HG03025 (cell line): ENCODE results near the gene OOSP2.
"Not testable (repeated sequence)": the region's sequence is repeated elsewhere in the genome, so short reads cannot be mapped to it uniquely, and the experiment has no call there.

Experiments
- ATAC-seq: cut with Tn5 transposase; IDR thresholded peaks from one replicate; pipeline ENCODE4 v1.9.1; 2021; ENCODE audit warnings: mild to moderate bottlenecking, moderate library complexity; ENCODE audit not compliant: unreplicated experiment, low FRiP score

OOSP2 gene, protein sequence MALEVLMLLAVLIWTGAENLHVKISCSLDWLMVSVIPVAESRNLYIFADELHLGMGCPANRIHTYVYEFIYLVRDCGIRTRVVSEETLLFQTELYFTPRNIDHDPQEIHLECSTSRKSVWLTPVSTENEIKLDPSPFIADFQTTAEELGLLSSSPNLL

DNA sequence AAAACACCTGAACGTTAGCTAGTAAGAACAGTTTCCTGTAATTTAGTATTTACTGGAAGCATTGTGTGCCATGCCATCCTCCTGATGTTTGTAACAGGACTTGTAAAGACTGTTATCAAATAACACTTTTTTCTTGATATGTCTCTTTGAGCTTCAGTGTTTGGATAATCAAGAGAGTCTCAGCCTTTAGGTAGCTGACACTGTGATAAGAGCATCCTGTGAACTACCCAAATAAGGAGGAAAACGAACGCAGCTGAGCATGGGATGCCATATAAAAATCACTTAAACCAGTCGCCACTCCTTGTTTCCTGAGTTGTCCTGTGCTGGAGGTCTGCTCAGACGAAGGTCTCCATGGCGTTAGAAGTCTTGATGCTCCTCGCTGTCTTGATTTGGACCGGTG, at the start of gene OOSP2:
Gene OOSP2 (plus strand): TSS at position 301 of the 400 bp plus-strand sequence. CDS start 51 bp downstream, at position 352.
- ATAC-seq, result no peak

DNA sequence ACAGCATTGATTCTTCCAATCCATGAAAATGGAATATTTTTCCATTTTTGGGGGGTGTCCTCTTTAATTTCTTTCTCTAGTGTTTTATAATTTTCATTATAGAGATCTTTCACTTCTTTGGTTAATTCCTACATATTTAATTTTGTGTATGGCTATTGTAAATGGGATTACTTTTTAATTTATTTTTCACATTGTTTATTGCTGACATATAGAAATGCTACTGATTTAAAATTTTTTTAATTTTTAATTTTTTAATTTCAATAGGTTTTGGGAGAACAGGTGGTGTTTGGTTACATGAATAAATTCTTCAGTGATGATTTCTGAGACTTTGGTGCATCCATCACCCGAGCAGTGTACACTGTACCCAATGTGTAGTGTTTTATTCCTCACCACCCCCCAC, 49.8 kb upstream of the OOSP2 start:
- no peak for ATAC-seq

DNA sequence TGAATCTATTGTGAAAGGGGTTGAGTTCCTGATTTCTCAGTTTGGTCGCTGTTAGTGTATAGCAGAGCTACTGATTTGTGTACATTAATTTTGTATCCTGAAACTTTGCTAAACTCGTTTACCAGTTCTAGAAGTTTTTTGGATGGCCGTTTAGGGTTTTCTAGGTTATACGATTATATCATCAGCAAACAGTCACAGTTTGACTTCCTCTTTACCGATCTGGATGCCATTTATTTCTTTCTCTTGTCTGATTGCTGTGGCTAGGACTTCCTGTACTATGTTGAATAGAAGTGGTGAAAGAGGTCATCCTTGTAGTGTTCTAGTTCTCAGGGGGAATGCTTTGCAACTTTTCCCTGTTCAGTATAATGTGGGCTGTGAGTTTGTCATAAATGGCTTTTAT, 47.8 kb upstream of the OOSP2 start:
- no peak for ATAC-seq

DNA sequence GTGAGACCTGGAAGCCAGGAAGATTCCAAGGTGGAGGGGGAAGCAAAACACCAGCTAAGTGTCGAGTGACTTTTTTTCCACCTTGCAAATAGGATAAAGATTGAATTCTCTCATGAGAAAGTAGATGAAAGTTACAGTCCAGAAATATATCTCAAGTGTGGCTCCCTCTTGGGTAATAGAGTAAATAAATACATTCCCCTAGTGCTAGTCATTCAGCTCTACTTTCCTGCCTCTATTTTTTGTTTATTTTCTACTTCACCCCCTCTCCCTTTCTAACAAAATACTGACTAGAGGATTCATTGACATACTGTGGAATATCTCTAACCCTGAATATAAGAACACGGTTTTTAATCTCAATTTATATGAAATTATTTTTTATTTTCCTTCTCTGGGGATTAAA, 42.4 kb upstream of the OOSP2 start:
- no peak for ATAC-seq

DNA sequence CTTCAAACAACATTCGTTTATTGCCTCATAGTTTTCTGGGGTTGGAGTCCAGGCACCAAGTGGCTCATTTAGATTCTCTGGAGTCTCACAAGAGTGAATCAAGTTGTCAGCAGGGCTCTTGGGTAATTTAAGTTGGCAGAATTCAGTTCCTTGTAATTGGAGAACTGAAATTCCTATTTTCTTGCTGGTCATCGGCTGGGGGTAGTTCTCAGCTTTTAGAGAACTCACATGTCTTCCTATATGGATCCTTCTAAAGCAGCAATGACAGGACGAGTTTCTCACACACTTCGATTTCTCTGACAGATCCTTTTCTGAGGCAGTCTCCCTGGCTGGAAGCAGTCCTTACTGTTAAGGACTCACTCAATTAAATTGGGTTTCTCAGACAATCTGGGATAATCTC, 40.5 kb upstream of the OOSP2 start:
- no peak for ATAC-seq

DNA sequence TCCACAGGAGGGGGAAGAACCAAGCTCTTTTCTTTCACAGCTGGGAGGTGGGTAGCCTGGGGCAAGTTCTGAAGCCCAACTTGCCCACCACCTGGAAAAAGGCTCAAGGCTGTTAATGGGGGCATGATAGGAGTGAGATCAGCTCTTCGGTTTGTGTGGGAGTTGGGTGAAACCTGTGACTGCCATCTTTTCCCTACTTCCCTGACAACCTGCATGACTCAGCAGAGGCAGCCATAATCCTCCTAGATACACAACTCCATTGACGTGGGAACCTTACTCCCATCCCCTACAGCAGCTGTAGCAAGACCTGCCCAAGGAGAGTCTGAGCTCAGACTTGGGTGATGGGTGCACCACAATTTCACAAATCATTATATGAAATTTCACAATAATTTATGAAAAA, 36.5 kb upstream of the OOSP2 start:
- ATAC-seq, result no peak

DNA sequence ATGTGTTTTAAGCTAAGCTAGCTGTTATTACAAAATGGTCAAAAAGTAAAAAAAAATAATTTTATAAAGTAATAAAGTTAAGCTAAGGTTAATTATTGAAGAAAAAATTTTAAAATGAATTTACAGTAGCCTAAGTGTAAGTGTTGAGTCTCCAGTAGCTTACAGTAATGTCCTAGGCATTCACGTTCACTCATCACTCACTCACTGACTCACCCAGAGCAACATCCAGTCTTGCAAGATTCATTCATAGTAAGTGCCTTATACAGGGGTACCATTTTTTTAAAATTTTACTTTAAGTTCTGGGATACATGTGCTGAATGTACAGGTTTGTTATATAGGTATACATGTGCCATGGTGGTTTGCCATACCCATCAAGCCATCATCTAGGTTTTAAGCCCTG, 34.8 kb upstream of the OOSP2 start:
- ATAC-seq, result no peak

DNA sequence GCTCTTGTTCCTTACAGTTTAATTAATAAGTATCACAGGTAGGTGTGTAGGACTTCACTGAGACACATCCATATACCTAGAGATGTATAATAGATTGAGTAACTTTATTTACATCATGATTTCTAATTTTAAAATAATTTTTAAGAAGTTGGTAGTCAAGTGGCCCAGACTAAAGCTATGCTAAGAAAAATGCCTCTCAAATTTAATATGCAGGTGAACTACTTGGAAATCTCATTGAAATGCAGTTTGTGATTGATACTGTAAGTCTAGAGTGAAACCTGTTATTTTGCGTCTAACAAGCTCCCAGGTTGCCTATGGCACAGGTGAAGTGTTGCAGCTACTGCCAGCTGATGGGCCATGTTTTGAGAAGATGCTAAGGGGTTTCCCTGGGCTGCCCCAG, 23.3 kb upstream of the OOSP2 start, which contains the start of gene OOSP4B:
Gene OOSP4B (plus strand): TSS at position 301 of the 400 bp plus-strand sequence.
- ATAC-seq, result no peak

DNA sequence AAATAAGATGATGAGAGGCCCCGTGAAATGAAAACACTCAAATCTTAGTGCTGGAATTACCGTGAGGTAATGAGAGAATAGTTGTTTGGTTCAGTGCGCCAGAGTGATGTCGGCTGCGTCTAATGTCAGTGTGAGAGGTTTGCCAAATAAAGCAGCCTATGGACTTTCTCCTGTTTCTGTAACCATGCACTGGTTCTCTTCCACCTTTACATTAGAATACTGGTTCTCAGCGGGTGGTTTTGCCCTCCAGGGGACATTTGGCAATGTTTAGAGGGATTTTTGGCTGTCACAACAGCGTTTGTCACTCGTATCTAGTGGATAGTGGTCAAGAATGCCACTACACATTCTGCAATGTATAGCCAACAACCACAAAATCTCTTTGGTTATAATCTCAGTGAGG, 22.2 kb upstream of the OOSP2 start:
- no peak for ATAC-seq

DNA sequence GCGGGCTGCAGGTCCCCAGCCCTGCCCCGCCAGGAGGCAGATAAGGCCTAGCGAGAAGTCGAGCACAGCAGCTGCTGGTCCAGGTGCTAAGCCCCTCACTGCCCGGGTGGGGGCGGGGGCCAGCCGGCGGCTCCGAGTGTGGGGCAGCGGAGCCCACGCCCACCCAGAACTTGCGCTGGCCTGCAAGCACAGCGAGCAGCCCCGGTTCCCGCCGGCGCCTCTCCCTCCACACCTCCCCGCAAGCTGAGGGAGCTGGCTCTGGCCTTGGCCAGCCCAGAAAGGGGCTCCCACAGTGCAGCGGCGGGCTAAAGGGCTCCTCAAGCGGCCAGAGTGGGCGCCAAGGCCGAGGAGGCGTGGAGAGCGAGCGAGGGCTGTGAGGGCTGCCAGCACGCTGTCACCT, 19.8 kb upstream of the OOSP2 start:
- not testable (repeated sequence) for ATAC-seq

DNA sequence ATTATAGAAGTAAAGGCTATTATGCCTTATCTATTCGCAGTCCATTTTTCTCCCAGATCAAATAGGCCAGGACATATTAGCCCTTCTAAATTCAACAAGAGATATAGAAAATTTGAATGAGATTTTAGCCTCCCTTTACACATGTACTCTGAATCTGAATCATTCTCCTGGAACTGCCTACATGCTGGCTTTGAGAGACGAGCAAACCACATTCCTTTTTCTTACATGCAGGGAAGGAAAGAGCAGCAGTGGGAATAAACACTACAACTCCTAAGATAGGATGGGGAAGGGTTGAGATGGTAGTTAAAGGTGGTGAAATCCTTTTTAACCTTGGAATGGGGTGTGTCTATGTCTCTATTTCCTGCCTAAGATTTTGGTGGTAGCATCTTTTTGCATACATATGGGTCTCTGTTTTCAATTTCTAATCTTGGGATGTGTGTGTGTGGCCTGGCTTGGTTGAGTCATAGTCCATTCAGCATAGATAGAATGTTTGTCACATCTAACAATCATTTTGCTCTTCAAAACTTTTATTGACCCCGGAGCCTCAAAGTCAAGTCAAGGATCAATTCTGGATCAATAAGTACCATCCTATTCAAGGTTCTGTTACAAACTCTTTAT, 11.1 kb upstream of the OOSP2 start:
- no peak for ATAC-seq

DNA sequence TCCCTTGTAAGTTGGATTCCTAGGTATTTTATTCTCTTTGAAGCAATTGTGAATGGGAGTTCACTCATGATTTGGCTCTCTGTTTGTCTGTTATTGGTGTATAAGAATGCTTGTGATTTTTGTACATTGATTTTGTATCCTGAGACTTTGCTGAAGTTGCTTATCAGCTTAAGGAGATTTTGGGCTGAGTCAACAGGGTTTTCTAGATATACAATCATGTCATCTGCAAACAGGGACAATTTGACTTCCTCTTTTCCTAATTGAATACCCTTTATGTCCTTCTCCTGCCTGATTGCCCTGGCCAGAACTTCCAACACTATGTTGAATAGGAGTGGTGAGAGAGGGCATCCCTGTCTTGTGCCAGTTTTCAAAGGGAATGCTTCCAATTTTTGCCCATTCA, 10.2 kb downstream of the OOSP2 start:
- not testable (repeated sequence) for ATAC-seq

DNA sequence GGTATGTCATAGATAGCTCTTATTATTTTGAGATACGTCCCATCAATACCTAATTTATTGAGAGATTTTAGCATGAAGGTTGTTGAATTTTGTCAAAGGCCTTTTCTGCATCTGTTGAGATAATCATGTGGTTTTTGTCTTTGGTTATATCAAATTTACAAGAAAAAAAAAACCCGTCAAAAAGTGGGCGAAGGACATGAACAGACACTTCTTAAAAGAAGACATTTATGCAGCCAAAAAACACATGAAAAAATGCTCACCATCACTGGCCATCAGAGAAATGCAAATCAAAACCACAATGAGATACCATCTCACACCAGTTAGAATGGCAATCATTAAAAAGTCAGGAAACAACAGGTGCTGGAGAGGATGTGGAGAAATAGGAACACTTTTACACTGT, 10.6 kb downstream of the OOSP2 start:
- not testable (repeated sequence) for ATAC-seq

DNA sequence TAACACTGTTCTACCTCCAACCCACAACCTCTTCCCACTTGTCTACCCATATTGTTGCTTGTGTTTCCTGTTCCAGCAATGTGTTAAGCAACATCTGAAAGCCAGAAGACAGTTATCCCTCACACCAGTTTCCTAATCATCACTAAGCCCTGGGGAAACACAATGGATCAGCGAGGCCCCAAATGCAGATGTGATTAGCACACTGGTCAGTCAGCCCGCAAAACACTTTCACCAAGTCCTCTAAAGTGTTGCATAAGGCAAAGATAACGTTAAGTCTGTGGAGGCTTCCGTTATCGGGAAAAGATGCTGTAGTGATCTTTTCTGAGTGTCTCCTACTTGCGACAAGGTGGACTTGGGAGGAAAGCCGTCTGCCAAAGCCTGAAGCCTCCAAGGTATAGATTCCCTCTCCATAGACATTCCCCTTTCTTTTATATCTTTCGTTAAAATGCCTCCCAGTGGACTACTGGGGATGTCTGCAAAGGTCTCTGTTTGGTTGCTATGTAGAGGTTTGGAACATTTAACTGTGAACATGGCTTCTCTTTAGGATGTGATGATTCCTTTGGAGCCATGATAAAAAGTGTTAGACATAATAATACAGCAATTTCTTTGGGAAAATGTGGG, 16.2 kb downstream of the OOSP2 start, which contains the start of gene MS4A3:
Gene MS4A3 (plus strand): TSS at position 317 of the 621 bp plus-strand sequence. CDS start 4,496 bp downstream, outside the sequence.
- ATAC-seq, result no peak

DNA sequence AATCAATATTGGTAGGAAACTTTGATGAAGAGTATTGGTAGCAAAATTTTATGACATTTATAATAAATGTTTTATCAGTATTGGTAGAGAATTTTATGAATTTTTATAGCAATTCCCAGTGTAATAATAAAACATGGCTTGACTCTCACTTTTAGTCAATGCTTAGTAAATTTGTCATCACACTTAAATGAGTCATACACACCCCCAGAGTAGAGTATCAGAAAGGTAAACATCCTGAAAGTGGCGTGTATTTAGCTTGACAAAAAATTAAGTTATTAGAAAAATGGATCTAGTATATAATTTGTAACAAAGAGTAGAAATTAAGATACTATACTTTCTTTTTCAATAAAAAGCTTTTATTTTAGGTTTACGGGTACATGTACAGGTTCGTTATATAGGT, 18.8 kb downstream of the OOSP2 start:
- no peak for ATAC-seq

DNA sequence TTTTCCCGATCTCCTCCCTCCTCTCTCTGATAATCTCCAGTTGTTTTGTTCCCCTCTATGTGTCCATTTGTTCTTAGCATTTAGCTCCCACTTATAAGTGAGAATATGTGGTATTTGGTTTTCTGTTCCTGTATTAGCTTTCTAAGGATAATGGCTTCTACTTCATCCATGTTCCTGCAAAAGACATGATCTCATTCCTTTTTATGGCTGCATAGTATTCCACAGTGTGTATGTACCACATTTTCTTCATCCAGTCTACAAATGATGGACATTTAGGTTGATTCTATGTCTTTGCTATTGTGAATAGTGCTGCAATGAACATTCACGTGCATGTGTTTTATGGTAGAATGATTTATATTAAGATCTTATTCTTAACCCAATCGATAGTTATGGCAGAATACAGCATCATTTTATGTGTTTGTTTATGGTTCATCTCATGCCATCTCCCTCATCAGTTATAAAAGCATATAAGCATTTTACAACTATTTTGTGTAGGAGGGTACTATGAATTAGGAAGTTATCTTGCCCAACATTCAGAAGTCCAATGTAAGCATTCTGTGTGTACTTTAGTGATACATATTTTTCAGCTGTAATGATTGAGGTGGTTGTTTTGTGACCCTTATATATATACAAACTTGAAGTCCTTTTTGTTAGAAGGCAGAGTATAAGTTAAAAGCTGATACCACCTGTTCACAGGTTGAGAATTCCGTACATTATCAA, 19.5 kb downstream of the OOSP2 start:
- ATAC-seq, result no peak

DNA sequence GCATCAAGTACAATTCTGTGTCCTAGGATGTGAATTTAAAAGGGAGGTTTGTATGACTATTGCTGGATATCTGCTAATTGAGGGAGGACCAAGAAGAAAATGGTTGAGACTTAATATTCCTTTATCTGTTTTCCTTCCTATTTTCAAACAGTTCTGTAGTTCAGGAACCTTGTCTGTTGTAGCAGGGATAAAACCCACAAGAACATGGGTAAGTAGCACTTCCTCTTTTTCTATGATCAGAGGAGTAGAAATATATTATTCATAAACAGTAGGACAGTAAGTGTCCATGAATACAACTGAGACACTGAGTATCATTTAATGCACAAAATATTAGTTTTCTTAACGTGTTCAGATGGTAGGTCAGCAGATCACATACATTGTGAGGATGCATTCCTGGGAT, 23.9 kb downstream of the OOSP2 start:
- ATAC-seq, result no peak

DNA sequence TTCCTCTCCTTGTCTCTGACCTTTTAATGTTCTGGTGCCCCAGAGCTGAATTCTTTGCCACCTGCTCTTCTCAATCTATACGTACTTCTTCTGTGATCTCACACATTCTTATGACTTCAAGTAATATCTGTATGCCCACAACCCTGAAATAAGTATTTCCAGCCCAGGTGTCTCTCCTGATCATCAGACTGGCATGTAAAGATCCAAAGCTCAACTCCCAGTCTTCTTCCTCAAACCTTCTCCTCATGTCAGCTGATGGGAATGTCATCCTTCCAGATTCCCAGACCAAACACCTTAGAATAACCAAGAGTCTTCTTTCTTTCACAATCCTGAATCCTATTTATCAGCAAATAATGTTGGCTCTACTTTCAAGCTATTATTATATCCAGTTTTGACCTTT, 25.6 kb downstream of the OOSP2 start:
- ATAC-seq, result no peak

DNA sequence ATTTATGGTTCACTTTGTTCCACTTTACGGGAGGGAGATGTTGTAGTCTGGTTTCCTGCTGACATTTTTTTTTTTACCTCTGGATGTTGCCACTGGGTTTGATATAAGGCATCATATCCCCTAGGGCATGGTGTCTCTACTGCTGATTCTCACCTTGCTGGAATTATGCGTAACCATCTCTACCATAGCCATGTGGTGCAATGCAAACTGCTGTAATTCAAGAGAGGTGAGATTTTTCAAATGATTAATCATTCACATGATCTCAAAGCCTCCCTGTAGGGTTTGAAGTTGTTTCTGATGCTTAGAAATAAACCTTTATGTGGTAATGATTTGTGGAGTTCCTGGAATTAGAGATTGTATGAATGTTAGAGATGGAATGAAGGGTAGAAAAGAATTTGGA, 29.2 kb downstream of the OOSP2 start:
- ATAC-seq, result no peak

DNA sequence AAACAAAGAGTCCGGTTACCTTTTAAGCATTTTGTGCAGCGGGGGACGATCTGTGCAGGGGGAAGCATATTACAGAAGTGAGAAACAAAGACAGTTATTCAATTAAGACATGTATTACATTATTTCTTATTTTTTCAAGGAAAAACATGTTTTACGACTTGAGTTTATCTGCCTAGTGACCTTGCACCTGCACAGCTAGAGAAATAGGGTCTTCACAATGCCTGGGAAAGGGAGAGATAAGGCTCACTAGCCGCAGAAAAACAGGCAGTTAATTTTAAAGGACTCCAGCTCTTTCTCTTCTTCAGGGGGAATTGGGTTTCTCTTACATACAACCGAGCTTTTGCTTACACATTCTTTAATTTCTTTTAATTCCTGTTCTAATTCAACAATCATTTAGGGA, 31.4 kb downstream of the OOSP2 start:
- ATAC-seq, result not testable (repeated sequence)

DNA sequence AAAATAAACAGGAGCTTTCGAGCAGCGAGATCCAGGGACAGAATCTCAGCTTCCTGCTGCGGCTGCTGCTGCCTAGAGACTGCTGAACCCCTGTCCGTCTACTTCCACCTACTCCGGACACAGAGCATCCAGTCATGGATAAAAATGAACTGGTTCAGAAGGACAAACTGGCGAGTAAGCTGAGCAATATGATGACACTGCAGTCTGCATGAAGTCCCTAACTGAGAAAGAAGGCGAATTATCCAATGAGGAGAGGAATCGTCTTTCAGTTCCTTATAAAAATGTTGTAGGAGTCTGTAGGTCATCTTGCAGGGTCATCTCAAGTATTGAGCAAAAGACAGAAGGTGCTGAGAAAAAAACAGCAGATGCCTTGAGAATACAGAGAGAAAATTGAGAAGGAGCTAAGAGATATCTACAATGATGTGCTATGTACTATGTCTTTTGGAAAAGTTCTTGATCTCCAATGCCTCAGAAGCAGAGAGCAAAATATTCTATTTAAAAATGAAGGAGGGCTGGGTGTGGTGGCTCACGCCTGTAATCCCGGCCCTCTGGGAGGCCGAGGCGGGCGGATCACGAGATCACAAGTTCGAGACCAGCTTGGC, 37.1 kb downstream of the OOSP2 start:
- ATAC-seq, result no peak
